Heart left ventricle (tissue), 16 donors: Measurements from ENCODE around the gene HHAT. TPM values are rescaled to one million over a fixed set of nuclear protein-coding genes. Genes with fewer than 3 reads are reported as not detected.

Experiments
- ATAC-seq, 4 donors: fragments of 200-7000 bp; cut with Tn5 transposase; one replicate each; pipeline ENCODE4 v1.9.1; 2020 to 2022; ENCODE audit warnings: moderate library complexity in 4 of 4, mild to moderate bottlenecking in 3 of 4, moderate number of reproducible peaks in 1 of 4
- DNase-seq, 5 donors: peaks; one replicate each; pipeline ENCODE4 v3.0.0-alpha.2; 2020
- H3K27ac ChIP-seq, 12 donors: fragments of 200-600 bp; sonication (generic) in 4 of 12; one replicate each; pipeline versions ENCODE4 v1.5.0 to v1.8.0; 2016 to 2022; ENCODE audit warnings: mild to moderate bottlenecking in 2 of 12
- H3K27me3 ChIP-seq, 9 donors: fragments of 200-600 bp; sonication (generic) in 2 of 9; one replicate each; pipeline versions ENCODE4 v1.5.1 to v1.8.0; 2016 to 2022; ENCODE audit warnings: mild to moderate bottlenecking in 3 of 9
- H3K36me3 ChIP-seq, 9 donors: fragments of 200-600 bp; sonication (generic) in 2 of 9; one replicate each; pipeline versions ENCODE4 v1.5.0 to v1.8.0; 2018 to 2022; ENCODE audit warnings: mild to moderate bottlenecking in 2 of 9
- H3K4me1 ChIP-seq, 12 donors: fragments of 200-600 bp; sonication (generic) in 4 of 12; one replicate each; pipeline versions ENCODE4 v1.5.0 to v1.8.0; 2016 to 2022; ENCODE audit warnings: mild to moderate bottlenecking in 3 of 12
- H3K4me3 ChIP-seq, 12 donors: fragments of 200-600 bp; sonication (generic) in 4 of 12; one replicate each; pipeline versions ENCODE4 v1.5.0 to v1.8.0; 2017 to 2022; ENCODE audit warnings: mild to moderate bottlenecking in 9 of 12, moderate library complexity in 4 of 12
- H3K9me3 ChIP-seq, 12 donors: fragments of 200-600 bp; sonication (generic) in 4 of 12; one replicate each; pipeline versions ENCODE4 v1.5.0 to v1.8.0; 2016 to 2022; ENCODE audit warnings: mild to moderate bottlenecking in 1 of 12
- POLR2A ChIP-seq, 2 donors: fragments of 450-650 bp; IDR thresholded peaks; one replicate each; pipeline ENCODE4 v1.6.1; 2017; ENCODE audit warnings: antibody characterized with exemption in 2 of 2, mild to moderate bottlenecking in 2 of 2, moderate library complexity in 2 of 2
- WGBS, 4 donors: extraction: QIAGEN DNeasy Blood & Tissue Kit in 2 of 4; methylation state at CpG; one replicate each; pipeline versions ENCODE4 v1.1.5 to v1.1.7; 2013 to 2018; 5-methylcytosine and 5-hydroxymethylcytosine counted together
- intact Hi-C, 10 donors: fragments of 100-400 bp; cut with DNase I; formaldehyde crosslinking; loops; one replicate each; pipeline versions ENCODE4 v1.11.1 to v1.14.2; 2022
- polyA plus RNA-seq, 2 donors: library from polyadenylated mRNA; stranded (reverse); fragments of 200-250 nt; gene quantifications; one replicate each; pipeline ENCODE4 v1.2.3, GENCODE V29; 2013
- total RNA-seq, 9 donors: library from RNA; depleted of rRNA in 2 of 9; stranded (reverse); fragments of >200 nt in 2 of 9; fragmentation: NEBNext Ultra II Directional in 3 of 9; extraction: Animal tissue kit (Norgen Biotek cat#: 25700) in 3 of 9; gene quantifications; one replicate each; pipeline versions ENCODE4 v1.1.0 to v1.2.4, GENCODE V29; 2016 to 2023
- TF ChIP-seq, protein P1 (sequence below), 12 donors: fragments of 200-600 bp; sonication (generic) in 4 of 12; IDR thresholded peaks; one replicate each; pipeline versions ENCODE4 v1.5.0 to v1.8.0; 2018 to 2022; ENCODE audit warnings: antibody characterized with exemption in 12 of 12, mild to moderate bottlenecking in 5 of 12
- donor health status: ischemic (EF 13 %, LVEDD 7.1; RV severe dilation, severe dysfunction).
- donor health status: healthy with polysubstance abuse.
- donor health status: DM: no; HTN: yes; CAD: no.
- donor health status: DM: no; HTN: no; CAD: no.
- donor health status: ischemic (EF 25% LVEDD 6.9; RV normal size, moderate dysfunction).
- donor health status: ischemic (EF 25% LVEDD 5.7; RV mildly dilated, moderate dysfunction).
- donor health status: healthy.
- donor health status: DM: yes; HTN: yes; CAD: no.
- donor health status: ischemic (EF 35%, LVEDD 5.7; RV mildly dilated, moderate dysfunction).
- donor health status: nonischemic (EF 11% LVEDD 7.7; RV severe dilation, severe dysfunction).
- donor health status: DM: yes; HTN: yes; CAD: no.
- donor health status: PGD.
- donor health status: ischemic (EF 29% LVEDD 5.4; RV normal size, mild dysfunction).
- donor health status: nonischemic (EF 23%, LVEDD 6.1; RV moderate dilation, normal function).

HHAT gene
- total and polyA plus RNA-seq, 11 donors = 0.98 to 4.7 (median 2.8) TPM

DNA sequence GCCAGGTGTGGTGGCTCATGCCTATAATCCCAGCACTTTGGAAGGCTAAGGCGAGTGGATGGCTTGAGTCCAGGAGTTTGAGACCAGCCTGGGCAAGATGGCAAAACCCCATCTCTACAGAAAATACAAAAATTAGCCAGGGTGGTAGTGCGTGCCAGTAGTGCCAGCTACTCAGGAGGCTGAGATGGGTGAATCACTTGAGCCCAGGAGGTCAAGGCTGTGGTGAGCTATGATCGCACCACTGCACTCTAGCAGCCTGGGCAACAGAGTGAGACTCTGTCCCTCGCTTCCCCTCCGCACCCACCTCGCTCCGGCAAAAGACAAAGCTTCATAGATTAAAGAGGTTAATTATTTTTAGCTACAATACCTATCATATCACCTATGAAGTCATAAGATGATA is 100.0 kb downstream of the HHAT start:
- no peak for TF ChIP-seq POLR2A (IDR thresholded peaks at IDR 0.05)
- TF ChIP-seq, protein P1, sequence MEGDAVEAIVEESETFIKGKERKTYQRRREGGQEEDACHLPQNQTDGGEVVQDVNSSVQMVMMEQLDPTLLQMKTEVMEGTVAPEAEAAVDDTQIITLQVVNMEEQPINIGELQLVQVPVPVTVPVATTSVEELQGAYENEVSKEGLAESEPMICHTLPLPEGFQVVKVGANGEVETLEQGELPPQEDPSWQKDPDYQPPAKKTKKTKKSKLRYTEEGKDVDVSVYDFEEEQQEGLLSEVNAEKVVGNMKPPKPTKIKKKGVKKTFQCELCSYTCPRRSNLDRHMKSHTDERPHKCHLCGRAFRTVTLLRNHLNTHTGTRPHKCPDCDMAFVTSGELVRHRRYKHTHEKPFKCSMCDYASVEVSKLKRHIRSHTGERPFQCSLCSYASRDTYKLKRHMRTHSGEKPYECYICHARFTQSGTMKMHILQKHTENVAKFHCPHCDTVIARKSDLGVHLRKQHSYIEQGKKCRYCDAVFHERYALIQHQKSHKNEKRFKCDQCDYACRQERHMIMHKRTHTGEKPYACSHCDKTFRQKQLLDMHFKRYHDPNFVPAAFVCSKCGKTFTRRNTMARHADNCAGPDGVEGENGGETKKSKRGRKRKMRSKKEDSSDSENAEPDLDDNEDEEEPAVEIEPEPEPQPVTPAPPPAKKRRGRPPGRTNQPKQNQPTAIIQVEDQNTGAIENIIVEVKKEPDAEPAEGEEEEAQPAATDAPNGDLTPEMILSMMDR (IDR thresholded peaks at IDR 0.05) = no peak
- 97 to 98% (median 97%) methylated on average over 7 of the region's 7 CpGs for WGBS, 4 donors
- intact Hi-C loops = no loop called here
- Histone ChIP-seq H3K27me3 (no peaks in the 10 kb centered on the region), H3K27ac (no peak overlapping the region), H3K4me1 (no peaks in the 10 kb centered on the region), H3K4me3 (no peak overlapping the region), H3K36me3 (no peaks in the 10 kb centered on the region), H3K9me3 (peaks cover 0 to 9% (median 2%) of the 10 kb centered on the region in 12 donors)
- DNase-seq (no peak), ATAC-seq (no peak)

DNA sequence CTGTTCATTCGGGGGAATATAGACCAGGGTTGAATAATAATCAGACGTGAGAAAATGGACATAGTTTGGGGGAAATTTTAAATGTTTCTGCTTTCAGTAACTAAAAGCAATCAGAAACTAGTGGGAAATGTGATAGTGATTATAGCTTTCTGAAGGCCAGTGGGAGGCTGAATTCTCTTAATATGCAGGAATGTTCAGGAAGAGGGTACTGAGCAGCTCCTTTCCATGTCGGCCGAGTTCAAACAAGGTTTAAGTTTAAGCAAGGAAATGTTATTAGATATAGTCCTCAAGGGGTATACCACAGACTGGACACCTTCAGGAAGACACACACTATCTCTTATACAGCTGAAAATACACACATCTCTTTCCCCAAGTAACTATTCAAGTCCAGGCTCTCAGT is 105.5 kb downstream of the HHAT start:
- DNase-seq = no peak
- Histone ChIP-seq H3K36me3 (no peaks in the 10 kb centered on the region), H3K27ac (no peak overlapping the region), H3K4me1 (no peaks in the 10 kb centered on the region), H3K4me3 (no peak overlapping the region), H3K27me3 (no peaks in the 10 kb centered on the region), H3K9me3 (peaks cover 0 to 4% (median 0%) of the 10 kb centered on the region in 12 donors)
- TF ChIP-seq, protein P1 (IDR thresholded peaks at IDR 0.05) = no peak
- TF ChIP-seq POLR2A (IDR thresholded peaks at IDR 0.05) = no peak
- intact Hi-C loops = no loop called here
- 68 to 78% (median 72%) methylated on average over 4 of the region's 4 CpGs for WGBS, 4 donors
- ATAC-seq = no peak

DNA sequence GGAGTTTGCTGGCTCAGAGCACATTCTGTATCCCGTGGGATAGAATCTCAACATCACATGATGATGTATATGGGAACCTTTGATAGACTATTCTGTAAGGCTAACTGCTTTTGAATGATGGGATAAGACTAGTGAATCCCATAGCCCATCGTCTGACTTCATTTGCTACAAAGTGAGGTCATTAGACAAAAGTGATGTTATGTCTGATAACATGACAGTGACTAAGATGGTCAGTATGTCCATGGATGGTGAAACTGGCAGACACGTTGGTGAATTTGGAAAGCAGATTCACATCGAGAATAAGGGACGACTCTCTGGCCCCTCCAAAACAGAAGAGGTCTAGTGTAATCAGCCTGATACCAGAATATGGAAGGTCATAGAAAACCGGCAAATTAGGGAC is 108.4 kb downstream of the HHAT start:
- no peak for ATAC-seq
- intact Hi-C loops = no loop called here
- no peaks in the 10 kb centered on the region for H3K36me3 ChIP-seq
- 93 to 97% (median 94%) methylated on average over 6 of the region's 6 CpGs for WGBS, 4 donors
- no peak overlapping the region for H3K27ac ChIP-seq
- no peaks in the 10 kb centered on the region for H3K27me3 ChIP-seq
- TF ChIP-seq POLR2A (IDR thresholded peaks at IDR 0.05) = no peak
- TF ChIP-seq, protein P1 (IDR thresholded peaks at IDR 0.05) = no peak
- no peak for DNase-seq
- peaks cover 0 to 4% (median 0%) of the 10 kb centered on the region in 12 donors for H3K9me3 ChIP-seq
- H3K4me1 ChIP-seq = peaks cover 0 to 3% (median 0%) of the 10 kb centered on the region in 12 donors
- no peak overlapping the region for H3K4me3 ChIP-seq

DNA sequence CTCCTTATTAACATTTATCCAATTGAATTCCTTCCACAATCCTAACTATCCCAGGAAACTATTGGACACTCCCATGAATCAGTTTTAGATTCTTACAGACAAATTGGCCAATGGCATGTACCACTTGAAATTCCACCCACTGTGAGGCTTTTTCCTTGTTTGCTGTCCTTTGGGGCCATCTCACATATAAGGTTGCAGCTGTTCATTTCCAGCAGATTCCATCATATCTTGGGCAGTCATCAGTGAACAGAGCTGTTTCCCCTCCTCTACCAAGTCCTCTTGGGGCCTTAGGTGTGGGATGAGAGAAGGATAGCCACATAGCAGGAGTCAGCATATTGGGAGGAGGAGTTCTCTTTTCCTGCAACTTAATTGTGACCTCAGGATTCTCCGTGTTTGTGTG is 109.1 kb downstream of the HHAT start:
- H3K4me3 ChIP-seq = no peak overlapping the region
- H3K9me3 ChIP-seq = peaks cover 0 to 4% (median 0%) of the 10 kb centered on the region in 12 donors
- WGBS, 4 donors = 78 to 100% (median 95%) methylated on average over 1 of the region's 1 CpG
- DNase-seq = no peak
- no peak for TF ChIP-seq POLR2A (IDR thresholded peaks at IDR 0.05)
- TF ChIP-seq, protein P1 (IDR thresholded peaks at IDR 0.05) = no peak
- H3K36me3 ChIP-seq = no peaks in the 10 kb centered on the region
- intact Hi-C loops = no loop called here
- H3K27ac ChIP-seq = no peak overlapping the region
- no peak for ATAC-seq
- peaks cover 0 to 3% (median 0%) of the 10 kb centered on the region in 12 donors for H3K4me1 ChIP-seq
- no peaks in the 10 kb centered on the region for H3K27me3 ChIP-seq
